ENCODE measurements around the gene TBC1D22B.

- TF ChIP-seq CTCF (IDR thresholded peaks at IDR 0.05) (no peak), POLR2A (IDR thresholded peaks at IDR 0.05) (peak; percentile 74)
These were observed at the start of gene TBC1D22B, which contains the start of gene TMEM217 for GRCh38 chr6:37257634-37258404.
